ENCODE results near the gene CUBN.

The CUBN gene

GRCh38 chr10:16867990-16868389, 261.6 kb downstream of the CUBN start:
- no peak for FAIRE-seq
- TF ChIP-seq CTCF (IDR thresholded peaks at IDR 0.05; ENCODE audit: insufficient read depth, missing control alignments) = no peak
- DNase-seq (ENCODE audit: insufficient read length, low spot score) = no peak

GRCh38 chr10:16867556-16867955, 262.1 kb downstream of the CUBN start:
- no peak for TF ChIP-seq CTCF (IDR thresholded peaks at IDR 0.05; ENCODE audit: insufficient read depth, missing control alignments)
- FAIRE-seq (no peak), DNase-seq (ENCODE audit: insufficient read length, low spot score) (no peak)

- DNase-seq (ENCODE audit: insufficient read length, low spot score) (no peak), FAIRE-seq (no peak)
- TF ChIP-seq CTCF (IDR thresholded peaks at IDR 0.05; ENCODE audit: insufficient read depth, missing control alignments) = no peak
These were observed 262.9 kb downstream of the CUBN start for GRCh38 chr10:16866541-16867275.

GRCh38 chr10:16865766-16866165, 263.8 kb downstream of the CUBN start:
- DNase-seq (ENCODE audit: insufficient read length, low spot score) (no peak), FAIRE-seq (no peak)
- TF ChIP-seq CTCF (IDR thresholded peaks at IDR 0.05; ENCODE audit: insufficient read depth, missing control alignments) = no peak

GRCh38 chr10:16863766-16864165, 265.8 kb downstream of the CUBN start:
- TF ChIP-seq CTCF (IDR thresholded peaks at IDR 0.05; ENCODE audit: insufficient read depth, missing control alignments) = no peak
- DNase-seq (ENCODE audit: insufficient read length, low spot score) = no peak
- no peak for FAIRE-seq

- DNase-seq (ENCODE audit: insufficient read length, low spot score) (no peak), FAIRE-seq (no peak)
- no peak for TF ChIP-seq CTCF (IDR thresholded peaks at IDR 0.05; ENCODE audit: insufficient read depth, missing control alignments)
These were observed 272.2 kb downstream of the CUBN start for GRCh38 chr10:16857419-16857818.

- DNase-seq (ENCODE audit: insufficient read length, low spot score) (no peak), FAIRE-seq (no peak)
- no peak for TF ChIP-seq CTCF (IDR thresholded peaks at IDR 0.05; ENCODE audit: insufficient read depth, missing control alignments)
These were observed 273.0 kb downstream of the CUBN start for GRCh38 chr10:16856567-16856966.

Measured in D721Med (cell line).